ENCODE results near the gene HBE1. TPM values are rescaled to one million over a fixed set of nuclear protein-coding genes. Genes with fewer than 3 reads are reported as not detected.

HBE1 gene
- total RNA-seq, 1 experiment from 2014 or later = not detected

DNA sequence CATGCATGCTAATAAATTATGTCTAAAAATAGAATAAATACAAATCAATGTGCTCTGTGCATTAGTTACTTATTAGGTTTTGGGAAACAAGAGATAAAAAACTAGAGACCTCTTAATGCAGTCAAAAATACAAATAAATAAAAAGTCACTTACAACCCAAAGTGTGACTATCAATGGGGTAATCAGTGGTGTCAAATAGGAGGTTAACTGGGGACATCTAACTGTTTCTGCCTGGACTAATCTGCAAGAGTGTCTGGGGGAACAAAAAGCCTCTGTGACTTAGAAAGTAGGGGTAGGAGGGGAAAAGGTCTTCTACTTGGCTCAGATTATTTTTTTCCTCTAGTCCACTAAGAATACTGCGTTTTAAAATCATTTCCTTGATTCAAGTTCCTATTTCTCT, 42.1 kb downstream of the HBE1 start:
- no peak for TF ChIP-seq CTCF (conservative IDR thresholded peaks at IDR 0.05)
- Histone ChIP-seq H3K4me2 (ENCODE audit: insufficient read depth, insufficient read length, low read length) (no peak overlapping the region), H4K5ac (ENCODE audit: insufficient read length, low read depth, low read length) (no peak overlapping the region), H3K23ac (ENCODE audit: insufficient read length, low read depth, low read length) (no peak overlapping the region), H3K9ac (ENCODE audit: extremely low read depth, insufficient read length, low read length) (no peak overlapping the region), H3K79me1 (ENCODE audit: insufficient read depth, low read depth, low read length, poor library complexity, severe bottlenecking) (no peaks in the 10 kb centered on the region), H2BK15ac (ENCODE audit: low read depth, low read length) (no peak overlapping the region), H3K56ac (ENCODE audit: insufficient read length, low read depth, low read length) (no peak overlapping the region), H3K23me2 (ENCODE audit: insufficient read length, low read depth, low read length, poor library complexity, severe bottlenecking) (no peaks in the 10 kb centered on the region), H3K18ac (ENCODE audit: insufficient read length, low read depth, low read length) (no peak overlapping the region), H4K20me1 (ENCODE audit: control insufficient read depth, insufficient read depth, insufficient read length) (no peaks in the 10 kb centered on the region), H2BK20ac (ENCODE audit: low read depth, low read length, poor library complexity, severe bottlenecking) (no peak overlapping the region), H4K8ac (replicated peaks; ENCODE audit: insufficient read length, low read depth, low read length) (no peak overlapping the region), H3K4me1 (ENCODE audit: insufficient read depth, low read length) (no peaks in the 10 kb centered on the region), H2BK5ac (ENCODE audit: insufficient read length, low read length) (no peak overlapping the region), H3K9me3 (ENCODE audit: control insufficient read depth, low read depth, low read length) (no peaks in the 10 kb centered on the region), H2BK12ac (ENCODE audit: insufficient read length, low read depth, low read length) (no peak overlapping the region), H2AFZ (ENCODE audit: low read length) (no peak overlapping the region), H3K14ac (ENCODE audit: insufficient read depth, low read length) (no peak overlapping the region), H2BK120ac (ENCODE audit: low read depth, low read length, poor library complexity, severe bottlenecking) (no peak overlapping the region), H4K91ac (ENCODE audit: insufficient read length, low read depth, low read length) (no peak overlapping the region), H3K4ac (ENCODE audit: low read depth, low read length) (no peak overlapping the region), H3K27ac (ENCODE audit: insufficient read length, low read depth, low read length) (no peak overlapping the region), H3T11ph (ENCODE audit: low read length) (no peak overlapping the region), H3K79me2 (ENCODE audit: insufficient read depth, low read length) (no peaks in the 10 kb centered on the region), H3K27me3 (ENCODE audit: insufficient read depth, low read length) (no peaks in the 10 kb centered on the region), H2AK5ac (ENCODE audit: insufficient read length, low read length) (no peak overlapping the region)
- WGBS (ENCODE audit: extremely low coverage, insufficient read length, low lambda C conversion rate) = no CpG with 5 or more reads among the region's 1 CpG
- Mint-ChIP-seq H3K4me1 (no peaks in the 10 kb centered on the region), H3K36me3 (ENCODE audit: insufficient read depth in 1 of 3, low read depth in 3 of 3) (no peaks in the 10 kb centered on the region), H3K9me3 (no peaks in the 10 kb centered on the region), H3K27ac (no peak overlapping the region), H3K27me3 (ENCODE audit: low read depth) (no peaks in the 10 kb centered on the region), H3K4me3 (no peak overlapping the region)
- DNase-seq = no peak

Data from H9 (cell line).